ENCODE measurements around the gene CLDN12.

Gene CLDN12

GRCh38 chr7:90403174-90404113 lies at the start of gene CLDN12:
Gene CLDN12, plus strand, starts transcription at chr7:90403461. Its CDS starts 9,216 bp downstream, at chr7:90412677.
- DNase-seq (ENCODE audit: low read depth) = peak; percentile 33

DNA sequence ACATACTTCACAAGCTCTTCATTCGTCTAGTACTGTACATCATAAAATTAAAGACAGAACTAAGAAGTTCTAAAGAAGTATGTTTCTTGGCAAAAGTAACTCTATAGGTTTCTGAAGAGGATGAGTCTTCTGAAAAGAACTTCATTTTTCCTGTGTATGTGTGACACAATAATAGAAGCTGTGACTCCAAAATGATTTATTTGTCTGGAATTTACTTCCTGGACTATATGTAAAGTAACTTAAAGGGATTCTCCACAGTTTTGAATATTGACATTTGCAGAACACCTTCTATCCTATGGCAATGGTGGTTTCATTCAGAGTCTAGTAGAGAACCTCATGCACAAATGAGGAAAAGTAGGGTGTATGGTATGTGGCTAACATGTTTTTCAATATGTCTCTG lies 19.8 kb upstream of the CLDN12 start:
- no peak for DNase-seq (ENCODE audit: low read depth)

- no peak for DNase-seq (ENCODE audit: low read depth)
Measured at GRCh38 chr7:90383861-90384260, 19.4 kb upstream of the CLDN12 start.

DNA sequence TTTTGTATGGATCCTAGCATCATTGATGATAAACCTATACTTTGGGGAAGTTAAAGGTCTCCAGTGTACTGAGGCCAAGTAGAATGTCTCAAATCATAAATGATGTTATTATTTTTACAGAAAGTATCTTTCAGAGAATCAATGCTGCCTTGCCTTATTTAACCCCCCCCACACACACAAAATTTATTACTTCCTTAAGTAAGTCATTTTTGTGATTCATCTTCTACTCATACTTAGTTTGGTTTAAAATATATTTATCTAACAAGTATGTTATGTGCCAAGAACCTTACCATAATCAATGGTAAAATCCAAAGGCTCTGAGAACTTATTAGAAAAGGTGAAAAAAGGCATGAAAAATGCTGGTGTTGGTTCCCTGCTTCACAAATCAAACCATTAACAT lies 18.8 kb upstream of the CLDN12 start:
- no peak for DNase-seq (ENCODE audit: low read depth)

DNA sequence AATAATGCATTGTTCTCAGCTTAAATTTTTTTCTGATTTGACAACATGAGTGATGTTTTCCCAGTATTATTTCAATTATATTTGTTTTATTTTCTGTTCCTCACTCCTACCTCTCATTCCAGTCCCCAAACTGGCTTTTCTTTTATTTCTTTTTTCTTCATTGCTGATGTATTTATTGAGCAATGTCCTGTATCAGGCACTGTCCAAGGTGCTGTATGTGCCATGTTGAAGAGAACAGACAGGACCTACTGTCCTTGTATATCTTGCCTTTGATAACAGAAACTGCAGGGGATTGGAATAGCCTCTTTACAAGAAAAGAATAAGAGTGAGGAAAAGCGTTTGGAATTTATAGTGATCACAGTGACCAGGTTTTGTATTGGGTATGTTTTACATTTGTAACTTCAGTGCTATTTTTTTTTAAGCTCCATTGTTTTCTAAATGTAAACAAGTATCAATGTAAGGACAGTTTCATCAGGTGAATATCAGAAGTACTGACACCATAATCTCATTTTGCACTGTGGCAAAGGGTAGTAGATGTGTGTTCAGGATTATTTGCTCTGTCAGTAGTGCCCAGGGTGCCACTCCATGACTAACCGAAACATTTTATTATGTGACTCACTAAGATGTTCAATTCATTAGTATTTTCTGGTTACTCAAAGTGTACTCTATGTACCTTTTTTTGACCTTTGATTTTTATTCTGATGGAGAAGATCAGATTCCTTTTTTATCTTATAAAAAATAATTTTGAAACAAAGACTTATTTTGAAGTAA lies 15.6 kb upstream of the CLDN12 start:
- no peak for DNase-seq (ENCODE audit: low read depth)

DNA sequence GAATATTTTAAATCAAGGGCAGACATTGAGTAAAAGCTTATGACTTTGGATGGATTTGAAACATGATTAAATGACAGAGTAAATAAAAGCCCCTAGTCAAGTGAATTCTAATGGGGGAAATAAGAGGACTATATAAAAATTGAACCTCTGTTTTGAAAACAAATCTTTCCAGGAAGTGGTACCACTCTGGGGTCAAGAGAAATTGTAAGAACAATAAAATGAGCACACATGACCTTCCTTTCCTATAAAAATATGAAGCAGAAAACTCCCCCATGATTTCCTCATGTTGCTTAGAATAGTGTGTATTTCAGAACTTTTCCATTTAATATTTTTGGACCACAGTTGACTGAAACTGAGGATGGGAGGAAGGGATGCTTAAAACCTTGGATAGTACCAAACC lies 12.3 kb upstream of the CLDN12 start:
- no peak for DNase-seq (ENCODE audit: low read depth)

- no peak for DNase-seq (ENCODE audit: low read depth)
Measured at GRCh38 chr7:90391488-90391887, 11.8 kb upstream of the CLDN12 start.

DNA sequence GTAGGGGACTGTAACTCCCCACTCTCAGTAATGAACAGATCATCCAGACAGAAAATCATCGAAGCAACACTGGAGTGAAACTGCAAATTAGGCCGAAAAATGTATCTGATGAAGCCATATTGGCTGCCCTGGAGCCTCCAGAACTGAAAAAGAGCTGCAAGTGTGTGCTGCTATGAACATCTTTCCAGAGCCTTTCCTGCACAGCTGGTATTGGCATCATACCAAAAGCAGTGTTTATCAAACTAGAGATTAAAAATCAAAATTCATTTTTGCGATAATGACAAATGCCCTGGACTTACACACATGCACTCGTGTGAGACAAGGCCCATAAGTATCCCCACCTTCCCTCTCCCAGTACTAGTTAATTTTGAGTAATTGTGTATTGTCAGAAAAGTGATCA lies 6.8 kb upstream of the CLDN12 start:
- DNase-seq (ENCODE audit: low read depth) = no peak

DNA sequence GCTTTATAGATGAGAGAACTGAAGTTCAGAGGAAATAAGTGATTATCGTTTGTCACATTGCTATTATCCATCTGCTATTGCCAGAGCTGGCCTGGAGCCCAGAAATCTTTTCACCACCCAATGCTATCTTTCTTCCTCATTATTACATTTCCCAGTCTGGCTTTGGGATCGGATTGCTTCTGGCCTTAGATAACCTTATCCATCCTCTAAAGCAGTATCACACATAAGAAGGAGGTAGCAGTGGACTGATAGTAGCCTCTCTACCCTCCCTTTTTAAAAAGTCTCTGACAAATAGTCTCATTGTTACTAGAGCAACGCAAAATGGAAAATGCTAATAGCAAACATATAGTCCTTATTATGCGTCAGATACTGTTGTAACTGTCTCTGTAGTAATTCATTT lies 1.3 kb upstream of the CLDN12 start:
- DNase-seq (ENCODE audit: low read depth) = no peak

GRCh38 chr7:90402785-90403173 lies 482 bp upstream of the CLDN12 start:
- no peak for DNase-seq (ENCODE audit: low read depth)

GRCh38 chr7:90404777-90405176 lies 1.5 kb downstream of the CLDN12 start:
- no peak for DNase-seq (ENCODE audit: low read depth)

DNA sequence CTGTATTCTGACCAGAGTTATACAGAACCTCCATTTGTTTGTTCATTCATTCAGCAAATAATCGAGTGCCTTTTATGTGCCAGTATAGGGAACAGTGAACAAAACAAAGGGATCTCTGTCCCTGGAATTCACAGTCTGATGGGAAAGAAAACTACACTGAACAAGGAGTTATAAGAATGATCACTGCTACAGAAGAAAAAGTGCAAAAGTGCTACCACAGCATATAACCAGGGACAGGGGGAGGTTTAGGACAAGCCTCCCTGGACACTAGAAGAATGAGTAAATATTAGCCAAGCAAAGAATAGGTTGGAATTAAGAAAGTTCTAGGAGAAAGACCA lies 4.2 kb downstream of the CLDN12 start:
- DNase-seq (ENCODE audit: low read depth) = no peak

DNA sequence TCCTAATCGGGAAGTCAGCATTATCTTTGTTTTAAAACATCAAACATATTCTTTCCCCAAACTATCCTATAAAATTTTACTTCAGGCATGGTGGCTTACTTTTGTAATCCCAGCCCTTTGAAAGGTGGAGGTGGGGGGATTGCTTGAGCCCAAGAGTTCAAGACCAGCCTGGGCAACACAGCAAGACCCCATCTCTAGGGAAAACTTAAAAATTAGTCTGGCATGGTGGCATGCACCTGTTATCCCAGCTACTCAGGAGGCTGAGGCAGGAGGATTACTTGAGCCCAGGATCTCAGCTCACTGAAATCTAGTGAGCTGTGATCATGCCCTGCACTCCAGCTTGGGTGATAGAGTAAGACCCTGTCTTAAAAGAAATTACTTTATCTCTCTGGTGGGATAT lies 4.9 kb downstream of the CLDN12 start:
- no peak for DNase-seq (ENCODE audit: low read depth)

GRCh38 chr7:90409667-90410066 lies 6.4 kb downstream of the CLDN12 start:
- DNase-seq (ENCODE audit: low read depth) = no peak

- no peak for DNase-seq (ENCODE audit: low read depth)
Measured at GRCh38 chr7:90411510-90411909, 8.2 kb downstream of the CLDN12 start.

DNA sequence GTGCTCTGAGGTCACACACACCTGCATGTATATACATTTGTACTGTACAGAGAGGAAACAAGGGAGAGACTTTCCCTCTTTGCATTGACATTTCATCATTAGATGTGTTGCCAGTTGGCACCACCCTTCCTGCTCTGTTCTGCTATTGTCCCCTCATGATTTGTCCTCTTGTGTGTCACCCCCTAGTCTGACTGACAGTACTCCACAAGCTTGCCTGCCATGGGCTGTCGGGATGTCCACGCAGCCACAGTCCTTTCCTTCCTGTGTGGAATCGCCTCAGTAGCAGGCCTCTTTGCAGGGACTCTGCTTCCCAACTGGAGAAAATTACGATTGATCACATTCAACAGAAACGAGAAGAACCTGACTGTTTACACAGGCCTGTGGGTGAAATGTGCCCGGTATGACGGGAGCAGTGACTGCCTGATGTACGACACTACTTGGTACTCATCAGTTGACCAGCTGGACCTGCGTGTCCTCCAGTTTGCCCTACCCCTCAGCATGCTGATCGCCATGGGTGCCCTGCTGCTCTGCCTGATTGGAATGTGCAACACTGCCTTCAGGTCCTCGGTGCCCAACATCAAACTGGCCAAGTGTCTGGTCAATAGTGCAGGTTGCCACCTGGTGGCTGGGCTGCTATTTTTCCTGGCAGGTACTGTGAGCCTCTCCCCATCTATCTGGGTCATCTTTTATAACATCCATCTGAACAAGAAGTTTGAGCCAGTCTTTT lies 9.4 kb downstream of the CLDN12 start:
- DNase-seq (ENCODE audit: low read depth) = no peak

DNA sequence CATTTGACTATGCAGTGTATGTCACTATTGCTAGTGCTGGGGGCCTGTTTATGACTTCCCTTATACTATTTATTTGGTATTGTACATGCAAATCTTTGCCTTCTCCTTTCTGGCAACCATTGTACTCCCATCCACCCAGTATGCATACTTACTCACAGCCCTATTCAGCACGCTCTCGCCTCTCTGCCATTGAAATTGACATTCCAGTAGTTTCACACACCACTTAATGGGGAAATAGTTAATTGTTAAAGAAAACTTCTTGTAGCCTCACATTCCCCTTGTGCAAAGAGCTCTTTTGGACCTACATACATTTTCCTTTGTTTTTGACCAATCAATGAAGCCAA lies 9.9 kb downstream of the CLDN12 start:
- no peak for DNase-seq (ENCODE audit: low read depth)

- no peak for DNase-seq (ENCODE audit: low read depth)
Measured at GRCh38 chr7:90421651-90422050, 18.4 kb downstream of the CLDN12 start.

DNA sequence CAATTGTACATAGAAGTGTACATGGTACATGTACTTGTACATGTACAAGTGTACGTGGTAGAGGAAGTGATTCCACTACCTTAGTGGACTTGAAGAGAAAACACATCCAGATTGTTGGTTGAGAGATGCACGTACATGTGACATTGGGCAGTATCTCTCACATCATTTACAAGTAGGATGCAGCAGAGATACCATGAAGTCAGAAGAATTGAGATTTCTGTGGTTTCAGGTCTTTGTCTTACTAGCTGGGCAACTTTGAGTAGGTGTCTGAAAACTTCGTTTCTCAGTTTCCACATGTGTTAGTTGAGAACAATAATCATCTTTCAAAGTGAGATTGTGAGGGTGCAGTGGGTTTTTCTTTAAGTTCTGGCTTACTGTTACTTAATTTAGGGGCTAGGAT lies 21.5 kb downstream of the CLDN12 start:
- DNase-seq (ENCODE audit: low read depth) = no peak

DNA sequence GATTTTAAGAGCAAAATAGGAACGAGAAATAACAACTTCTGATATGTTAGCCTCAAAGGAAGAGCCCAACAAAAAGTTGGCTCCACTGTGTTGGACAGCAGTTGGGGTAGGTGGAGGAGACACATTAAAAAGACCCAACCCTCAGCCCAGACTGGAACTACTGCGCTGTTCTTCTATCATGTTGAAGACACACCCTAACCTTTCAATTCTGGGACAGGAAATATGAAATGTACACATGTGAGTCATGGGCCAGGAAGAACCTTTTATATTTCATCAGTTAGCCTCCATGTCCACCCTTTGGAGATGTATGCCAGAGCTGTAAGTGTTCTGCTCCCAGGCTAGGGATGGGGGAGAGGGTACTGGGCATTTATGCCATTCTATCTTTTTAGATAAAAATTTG lies 22.1 kb downstream of the CLDN12 start:
- DNase-seq (ENCODE audit: low read depth) = no peak

GRCh38 chr7:90430614-90431460 lies 27.6 kb downstream of the CLDN12 start:
- DNase-seq (ENCODE audit: low read depth) = no peak

- no peak for DNase-seq (ENCODE audit: low read depth)
Measured at GRCh38 chr7:90432752-90433151, 29.5 kb downstream of the CLDN12 start.
